Right kidney (tissue), 1 donor: ENCODE measurements around the gene GABRA5.
"Not testable (repeated sequence)": the region's sequence is repeated elsewhere in the genome, so short reads cannot be mapped to it uniquely, and the experiment has no call there.

Experiments
- DNase-seq: peaks from one replicate; pipeline ENCODE4 v3.0.0-alpha.2; 2016

Gene GABRA5

DNA sequence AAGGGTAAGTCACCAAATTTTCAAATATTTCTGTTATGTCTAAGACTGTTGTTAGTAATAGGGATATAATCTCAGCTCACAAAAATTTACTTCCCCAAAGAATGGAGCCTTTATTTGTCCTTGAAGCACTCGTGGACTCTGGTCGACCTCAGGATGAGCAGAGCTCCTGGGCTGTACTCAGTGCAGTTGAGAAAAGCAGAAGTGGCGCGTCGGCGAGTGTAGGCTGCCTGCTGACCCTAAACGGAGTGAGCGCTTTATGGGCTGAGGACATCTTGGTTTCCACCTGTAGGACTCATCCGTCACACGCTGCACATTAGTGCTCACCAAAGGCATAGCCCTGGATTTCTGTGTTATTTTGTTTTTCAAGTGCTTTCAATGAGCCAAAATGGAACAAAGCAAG, 11.0 kb downstream of the GABRA5 start:
- no peak for DNase-seq

DNA sequence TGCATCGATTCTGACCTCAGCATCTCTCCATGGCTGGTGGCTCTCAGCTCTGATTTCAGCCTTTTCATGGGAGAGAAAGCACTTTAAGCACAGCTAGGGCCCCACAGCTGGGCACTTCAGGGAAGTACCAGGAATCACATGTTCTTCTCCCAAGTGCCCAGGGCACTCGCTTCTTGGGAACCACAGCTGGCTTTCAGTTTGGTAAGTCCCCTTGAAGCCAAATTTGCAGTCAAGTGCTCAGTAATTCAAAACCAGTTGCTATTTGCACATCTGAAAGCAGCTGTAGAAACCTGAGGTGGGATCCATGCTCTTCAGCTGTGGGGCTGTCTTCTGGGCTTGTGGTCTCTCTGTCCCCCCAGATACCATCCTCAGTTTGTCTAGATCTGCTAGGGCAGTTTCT, 12.8 kb downstream of the GABRA5 start:
- no peak for DNase-seq

DNA sequence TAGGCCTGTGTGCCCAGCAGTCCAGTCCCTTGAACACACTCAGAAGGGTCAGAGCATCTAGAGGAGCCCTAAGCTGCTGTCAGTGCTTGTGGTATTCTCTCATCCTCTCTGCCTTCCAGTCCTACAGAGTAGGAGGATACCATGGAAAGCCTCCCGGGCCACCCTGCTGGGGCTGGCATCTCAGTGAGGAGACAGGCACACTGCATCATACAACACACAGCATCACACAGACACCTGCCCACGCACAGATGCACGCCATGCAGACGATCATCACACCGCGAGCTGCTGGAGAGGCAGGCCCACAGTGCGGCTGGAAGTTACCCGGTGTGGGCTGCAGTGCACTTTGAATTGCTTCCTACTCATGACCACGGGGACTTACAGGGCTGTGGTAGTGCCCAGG, 15.2 kb downstream of the GABRA5 start:
- DNase-seq, result no peak

DNA sequence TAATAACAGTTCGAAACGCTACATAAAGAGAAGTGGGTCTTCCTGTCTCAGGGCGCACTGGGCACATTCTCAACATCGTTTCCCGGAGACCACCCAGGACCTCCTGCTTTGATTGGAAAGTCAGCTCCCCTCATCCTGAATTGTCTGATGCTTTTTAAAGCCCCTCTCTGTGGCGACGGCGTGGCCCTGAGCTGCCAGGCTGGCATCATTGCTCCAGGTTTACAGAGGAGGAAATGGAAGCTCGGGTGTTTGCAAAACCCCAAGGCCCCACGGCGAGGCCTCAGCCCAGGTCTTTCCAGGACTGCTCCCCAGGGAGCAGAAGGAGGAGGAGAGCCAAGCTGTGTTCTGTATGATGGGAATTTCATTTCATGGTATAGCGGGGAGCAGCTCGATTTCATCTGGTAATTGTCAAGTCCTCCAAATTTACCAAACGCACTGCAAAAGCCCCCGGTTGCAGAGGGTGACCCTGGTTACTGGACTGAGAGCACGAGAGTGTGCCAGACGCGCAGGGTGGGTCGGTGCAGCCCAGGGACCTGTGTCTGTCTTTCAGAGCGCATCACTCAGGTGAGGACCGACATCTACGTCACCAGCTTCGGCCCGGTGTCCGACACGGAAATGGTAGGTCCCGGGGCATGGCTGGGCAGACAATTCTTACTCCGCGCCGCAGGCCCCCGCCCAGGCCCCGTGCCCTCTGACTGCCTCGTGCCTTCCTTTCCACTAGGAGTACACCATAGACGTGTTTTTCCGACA, 15.9 kb downstream of the GABRA5 start:
- DNase-seq, result no peak

DNA sequence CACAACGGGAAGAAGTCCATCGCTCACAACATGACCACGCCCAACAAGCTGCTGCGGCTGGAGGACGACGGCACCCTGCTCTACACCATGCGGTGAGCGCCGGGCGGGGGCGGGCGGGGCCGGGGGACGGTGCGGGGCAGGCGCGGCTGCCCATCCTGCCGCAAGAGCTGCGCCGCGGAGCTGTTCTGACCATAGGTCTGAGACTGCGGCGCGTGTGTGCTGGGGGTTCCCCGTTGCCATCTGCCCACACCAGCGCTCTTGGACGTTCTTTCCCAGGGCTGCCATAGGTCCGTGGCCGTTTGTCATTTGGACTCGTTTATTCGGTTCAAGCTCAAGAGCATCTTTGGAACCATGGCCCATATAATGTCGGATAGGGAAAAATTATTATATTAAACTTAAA, 16.6 kb downstream of the GABRA5 start:
- DNase-seq, result no peak

DNA sequence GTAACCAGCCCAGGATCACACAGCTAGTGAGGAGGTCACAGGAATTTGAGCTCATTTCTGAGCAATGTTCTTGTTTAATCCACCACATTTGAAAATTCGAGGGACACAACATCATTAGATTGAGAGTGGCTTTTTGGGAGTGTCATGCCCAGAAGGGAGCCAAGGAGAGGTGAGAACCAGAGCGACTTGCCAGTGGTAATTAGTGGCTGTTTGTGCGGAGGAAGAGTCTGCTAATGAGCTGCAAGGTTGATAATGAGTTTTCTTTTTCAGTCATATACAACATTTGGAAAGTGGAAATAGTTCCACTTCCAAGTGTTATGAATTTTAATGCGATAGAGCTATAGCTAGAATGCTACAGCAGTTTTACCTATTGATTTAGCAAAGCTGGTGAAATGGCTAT, 19.7 kb downstream of the GABRA5 start:
- DNase-seq, result no peak

DNA sequence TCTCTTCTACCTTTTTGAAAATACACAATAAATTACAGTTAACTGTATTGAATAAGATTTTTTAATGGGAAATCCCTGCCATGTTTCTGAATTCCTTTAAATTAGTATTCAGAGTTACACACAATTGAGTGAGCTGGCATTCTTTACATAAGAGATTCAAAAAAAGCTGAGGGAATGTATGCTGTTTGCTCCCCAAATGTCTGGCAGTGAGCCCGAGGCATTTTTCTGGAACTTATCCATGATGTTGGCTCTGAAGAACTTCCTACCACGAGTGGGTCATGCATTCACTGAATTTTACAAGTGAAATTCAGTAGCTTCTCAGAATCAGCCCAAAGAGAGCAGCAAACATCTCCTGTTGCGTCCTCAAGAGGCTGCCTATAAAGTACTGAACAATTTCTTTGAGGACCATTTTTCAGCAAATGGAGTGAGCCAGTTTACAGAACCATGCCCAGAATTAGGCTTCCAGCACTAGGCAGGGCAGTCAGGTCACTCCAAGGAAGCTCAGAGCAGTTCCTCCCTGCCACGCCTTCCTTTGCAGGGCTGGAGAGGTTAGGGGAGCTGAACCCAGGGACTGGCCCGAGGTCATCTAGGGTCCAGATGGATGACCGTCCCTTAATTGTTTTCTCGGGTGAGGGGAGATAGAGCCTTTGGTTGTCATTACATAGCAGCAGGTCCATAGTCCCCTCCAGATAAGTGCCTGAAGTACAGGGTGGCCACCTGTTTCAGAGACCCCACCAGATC, 21.2 kb downstream of the GABRA5 start:
- no peak for DNase-seq

DNA sequence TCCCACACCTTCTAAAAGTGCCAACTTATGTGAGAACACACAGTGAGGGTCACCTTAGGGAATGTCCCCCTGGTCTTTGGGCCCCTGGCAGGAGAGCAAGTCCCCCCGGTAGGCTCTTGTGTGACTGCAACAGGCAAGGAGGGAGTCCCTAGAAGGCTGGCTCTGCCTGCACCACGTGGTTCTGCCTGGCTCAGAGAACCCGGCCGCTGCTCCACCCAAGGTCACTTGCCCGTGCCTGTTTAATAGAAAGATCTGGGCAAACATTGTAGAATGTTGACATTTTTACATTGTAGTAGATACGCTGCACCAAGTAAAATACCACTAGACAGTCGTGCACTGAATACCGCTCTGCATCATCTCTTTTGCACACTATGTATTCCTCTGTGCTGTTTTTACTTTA, 21.9 kb downstream of the GABRA5 start:
- DNase-seq, result no peak

DNA sequence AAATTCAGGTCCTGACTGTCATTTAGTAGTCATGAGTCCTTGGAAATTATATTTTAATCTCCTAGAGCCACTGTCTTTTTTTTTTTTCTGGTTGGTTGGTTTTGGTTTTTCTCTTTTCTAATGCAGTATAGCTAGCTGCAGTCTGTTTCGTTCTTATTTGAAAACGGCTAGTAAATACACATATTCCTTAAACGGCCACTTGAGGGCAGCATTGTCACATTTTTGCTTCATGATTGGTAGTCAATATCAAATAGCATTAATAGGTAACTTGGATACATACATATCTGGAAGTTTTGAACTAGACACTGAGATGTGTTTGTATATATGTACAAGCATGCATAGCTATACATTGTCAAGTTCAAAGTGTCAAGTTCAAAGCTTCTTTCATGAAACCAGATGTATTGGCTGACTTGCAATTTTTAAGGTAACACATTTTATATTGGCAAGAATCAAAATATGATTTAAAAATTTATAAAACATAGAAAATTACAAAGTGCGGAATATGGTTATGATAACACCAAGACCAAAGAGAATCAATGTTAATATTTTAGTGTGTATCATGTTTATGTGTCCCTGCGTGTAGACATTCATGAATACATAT, 22.5 kb downstream of the GABRA5 start:
- no peak for DNase-seq

DNA sequence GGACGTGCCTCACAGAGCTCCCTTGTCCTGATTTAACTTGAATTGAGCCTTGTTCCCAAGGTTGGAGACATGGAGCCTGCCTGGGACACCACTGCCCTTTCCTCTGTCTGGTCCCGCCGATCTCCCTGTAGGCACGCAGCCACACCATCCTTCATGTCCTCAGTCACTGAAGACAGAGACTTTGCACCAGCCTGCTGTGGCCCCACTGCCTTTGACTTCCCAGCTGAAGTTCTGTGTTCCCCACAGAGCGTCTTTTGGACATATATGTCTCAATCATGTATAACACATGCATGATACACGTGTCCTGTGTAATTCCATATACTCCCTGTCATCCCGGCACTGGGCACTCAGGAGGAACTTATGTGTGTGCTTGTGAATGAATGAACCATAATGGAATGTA, 23.6 kb downstream of the GABRA5 start:
- no peak for DNase-seq

DNA sequence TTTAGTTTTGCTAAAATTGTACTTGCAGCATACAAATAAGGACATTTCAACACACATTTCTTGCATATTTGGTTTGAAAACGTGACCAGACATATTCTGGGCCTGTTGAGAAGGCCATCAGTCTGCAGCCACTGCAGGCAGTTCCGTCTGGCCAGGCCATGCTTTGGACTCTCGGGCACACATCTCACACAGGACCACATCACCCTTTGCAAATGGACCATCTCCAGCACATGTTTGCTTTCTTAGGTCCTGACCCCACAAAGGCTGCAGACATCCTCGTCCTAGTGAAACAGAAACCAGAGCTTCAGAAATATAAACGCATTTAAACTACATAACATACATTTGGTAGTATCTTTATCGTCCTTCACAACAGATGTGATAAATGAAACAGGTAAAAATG, 24.1 kb downstream of the GABRA5 start:
- no peak for DNase-seq

DNA sequence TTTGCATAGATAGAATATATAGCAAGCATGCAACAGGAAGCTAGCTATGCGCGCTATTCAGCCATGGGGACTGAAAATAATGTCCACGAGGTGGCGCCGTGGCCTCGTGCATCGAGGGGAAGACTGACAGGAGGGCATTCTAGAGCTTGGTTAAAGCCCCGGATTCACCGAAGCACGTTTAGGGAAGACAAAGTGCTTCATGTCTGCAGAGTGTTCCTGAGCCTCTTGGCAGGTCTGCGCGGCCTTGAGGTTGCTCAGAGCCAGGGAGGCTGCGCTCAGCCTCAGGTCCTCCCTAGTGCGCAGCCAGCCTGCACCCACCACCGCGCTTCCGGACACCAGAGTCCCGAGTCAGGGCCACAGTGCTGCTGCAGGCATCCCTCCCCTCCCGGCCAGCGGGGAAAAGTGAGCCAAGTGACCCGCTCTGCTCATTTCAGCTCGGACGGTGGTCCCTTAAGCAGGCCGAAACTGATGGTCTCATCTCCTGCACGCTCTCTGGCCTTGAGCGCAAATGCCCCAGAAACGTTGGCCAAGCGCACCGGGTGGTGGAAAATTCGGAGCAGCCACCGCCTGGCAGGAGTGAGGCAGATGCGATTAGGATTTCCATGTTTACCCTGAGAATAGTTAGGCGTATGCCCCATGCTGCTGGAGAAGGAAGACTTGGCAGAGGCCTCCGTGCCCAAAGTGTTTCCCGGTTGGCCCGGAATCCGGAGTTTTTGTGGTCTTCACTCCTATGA, 24.8 kb downstream of the GABRA5 start:
- DNase-seq, result peak; percentile 79

DNA sequence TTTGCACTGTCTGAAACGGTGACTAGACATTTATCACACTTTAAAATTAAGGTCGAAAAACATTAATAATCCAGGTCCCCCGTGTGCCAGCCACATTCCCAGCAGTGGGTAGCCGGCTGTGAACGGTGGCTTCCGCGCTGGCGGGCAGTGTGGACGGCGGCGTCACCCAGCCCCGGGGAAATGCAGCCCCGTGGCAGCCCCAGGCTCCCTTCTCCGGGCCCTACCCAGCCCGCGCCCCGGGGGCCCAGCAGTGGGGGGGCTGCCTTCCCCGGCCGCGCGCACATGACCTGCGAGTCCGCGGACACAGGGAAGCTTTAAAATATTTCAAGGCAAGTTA, 25.3 kb downstream of the GABRA5 start:
- no peak for DNase-seq

DNA sequence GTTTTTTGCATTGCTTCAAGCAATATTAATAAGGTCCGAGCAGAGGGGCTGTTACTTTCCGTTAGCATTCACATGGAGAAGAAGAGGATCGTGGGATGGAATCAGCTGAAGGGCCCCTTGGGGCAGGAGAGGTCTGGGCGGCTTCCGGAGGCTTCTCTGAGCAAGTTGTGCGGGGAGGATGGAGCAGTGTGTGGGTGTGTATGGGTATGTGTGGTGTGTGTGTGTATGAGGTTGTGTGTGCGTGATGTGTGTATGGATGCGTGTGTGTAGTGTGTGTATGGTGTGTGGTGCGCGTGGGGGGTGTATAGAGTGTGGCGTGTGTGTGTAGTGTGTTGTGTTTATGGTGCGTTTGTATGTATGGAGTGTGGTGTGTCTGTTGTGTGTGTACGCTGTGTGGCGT, 25.8 kb downstream of the GABRA5 start:
- no peak for DNase-seq

DNA sequence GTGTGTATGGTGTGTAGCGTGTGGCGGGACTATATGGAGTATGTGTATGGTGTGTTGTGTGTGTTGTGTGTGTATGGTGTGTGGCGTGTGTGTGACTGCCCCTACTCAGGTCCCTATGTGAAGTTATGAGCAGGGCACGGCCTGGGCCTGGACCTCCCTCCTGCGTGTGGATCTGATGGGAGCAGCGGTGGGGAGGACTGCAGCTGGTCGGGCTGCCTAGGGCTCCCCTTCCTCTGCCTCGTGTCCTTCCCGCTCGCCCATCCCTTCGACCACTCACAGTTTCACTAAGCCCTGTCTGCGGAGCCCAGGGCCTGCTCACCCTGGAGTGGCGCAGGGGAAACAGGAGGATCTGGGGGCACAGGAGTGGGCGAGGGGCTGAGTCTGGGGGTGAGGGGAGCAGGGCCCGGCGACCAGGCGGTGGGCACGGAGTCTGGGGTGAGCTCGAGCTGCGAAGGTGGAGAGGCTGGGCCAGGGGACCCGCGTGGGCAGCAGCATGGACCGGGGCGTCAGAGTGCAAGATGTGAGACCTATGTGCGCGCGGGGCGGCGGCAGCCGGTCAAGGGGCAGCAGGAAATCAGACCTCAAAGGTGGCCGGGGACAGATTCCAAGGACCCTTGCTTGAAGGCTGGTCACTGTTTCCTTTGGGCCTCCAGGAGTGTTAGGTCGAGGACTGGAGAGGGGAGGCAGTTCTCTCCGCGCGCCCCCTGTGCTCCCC, 26.6 kb downstream of the GABRA5 start:
- no peak for DNase-seq

DNA sequence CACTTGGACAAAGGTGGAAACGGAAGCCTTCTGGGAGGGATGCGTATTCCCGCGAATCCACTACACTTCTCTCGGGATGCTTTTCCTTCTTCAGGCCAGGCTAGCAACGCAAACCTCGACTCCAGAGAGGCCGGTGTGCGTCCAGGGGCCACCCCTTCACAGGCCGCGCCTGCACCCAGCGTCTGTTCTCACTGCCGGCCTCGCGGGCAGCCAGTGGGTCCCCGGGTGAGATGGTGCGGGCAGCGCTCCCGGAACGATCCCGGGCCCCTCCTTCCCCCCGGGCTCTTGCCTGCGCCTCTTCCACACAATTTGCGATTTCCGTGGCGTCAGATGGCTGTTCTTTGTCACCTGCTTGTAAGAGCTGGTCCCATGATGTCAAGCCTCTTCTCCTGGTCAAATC, 27.3 kb downstream of the GABRA5 start:
- no peak for DNase-seq

DNA sequence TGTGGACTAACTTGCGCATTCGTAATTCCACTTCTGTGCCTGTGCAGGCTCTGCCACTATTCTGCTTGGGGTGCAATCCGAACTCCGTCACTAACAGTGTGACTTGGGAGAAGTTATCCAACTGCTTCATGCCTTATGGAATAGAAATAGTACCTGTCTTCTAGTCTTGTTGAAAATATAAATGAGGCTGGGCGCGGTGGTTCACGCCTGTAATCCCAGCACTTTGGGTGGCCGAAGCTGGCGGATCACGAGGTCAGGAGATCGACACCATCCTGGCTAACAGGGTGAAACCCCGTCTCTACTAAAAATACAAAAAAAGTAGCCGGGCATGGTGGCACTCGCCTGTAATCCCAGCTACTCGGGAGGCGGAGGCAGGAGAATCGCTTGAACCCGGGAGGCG, 28.5 kb downstream of the GABRA5 start:
- not testable (repeated sequence) for DNase-seq

DNA sequence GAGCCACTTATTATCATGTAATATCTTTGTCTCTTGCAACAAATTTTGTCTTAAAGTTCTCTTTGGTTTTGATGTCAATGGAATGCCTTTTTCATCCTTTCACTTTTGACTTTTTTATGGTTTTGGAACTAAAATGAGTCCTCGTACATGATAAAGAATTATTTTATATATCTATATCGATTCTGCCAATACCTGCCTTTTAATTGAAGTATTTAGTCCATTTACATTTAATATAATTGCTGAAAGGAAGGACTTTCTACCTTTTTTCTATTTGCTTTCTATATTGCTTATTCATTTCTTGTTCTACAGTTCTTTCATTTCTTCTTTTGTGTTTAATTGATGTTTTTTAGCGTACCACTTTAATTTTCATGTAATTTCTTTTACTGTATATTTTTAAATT, 32.8 kb downstream of the GABRA5 start:
- DNase-seq, result no peak

DNA sequence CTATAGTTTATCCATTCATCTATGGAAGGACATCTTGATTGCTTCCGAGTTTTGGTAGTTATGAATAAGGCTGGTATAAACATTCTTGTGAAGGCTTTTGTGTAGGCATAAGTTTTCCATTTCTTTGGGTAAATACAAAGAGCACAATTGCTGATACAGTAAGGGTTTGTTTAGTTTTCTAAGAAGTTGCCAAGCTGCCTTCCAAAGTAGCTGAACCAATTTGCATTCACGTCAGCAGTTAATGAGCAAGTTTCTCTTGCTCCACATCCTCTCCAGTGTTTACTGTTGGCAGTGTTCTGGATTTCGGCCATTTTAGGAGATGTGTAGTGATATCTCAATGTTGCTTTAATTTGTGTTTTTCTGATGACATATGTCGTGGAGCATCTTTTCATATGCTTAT, 34.2 kb downstream of the GABRA5 start:
- DNase-seq, result no peak

DNA sequence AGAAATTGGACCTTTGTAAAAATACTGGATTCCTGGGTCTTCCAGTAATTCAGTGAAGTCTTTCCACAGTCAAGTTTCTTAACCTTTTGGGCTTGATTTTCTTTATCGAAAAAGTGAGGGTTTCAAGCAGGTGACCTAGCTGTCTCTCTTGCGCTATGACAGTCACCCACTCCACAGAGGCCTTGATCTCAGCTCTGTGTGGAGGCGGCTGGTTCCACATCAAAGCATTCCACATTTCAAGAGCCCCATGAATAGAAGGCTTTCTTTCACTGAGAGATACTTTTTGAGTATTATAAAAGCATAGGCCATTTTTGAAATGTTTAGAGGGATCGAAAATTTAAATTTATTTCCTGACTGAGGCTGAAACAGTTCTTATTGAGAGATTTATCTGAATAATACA, 43.9 kb downstream of the GABRA5 start:
- no peak for DNase-seq

DNA sequence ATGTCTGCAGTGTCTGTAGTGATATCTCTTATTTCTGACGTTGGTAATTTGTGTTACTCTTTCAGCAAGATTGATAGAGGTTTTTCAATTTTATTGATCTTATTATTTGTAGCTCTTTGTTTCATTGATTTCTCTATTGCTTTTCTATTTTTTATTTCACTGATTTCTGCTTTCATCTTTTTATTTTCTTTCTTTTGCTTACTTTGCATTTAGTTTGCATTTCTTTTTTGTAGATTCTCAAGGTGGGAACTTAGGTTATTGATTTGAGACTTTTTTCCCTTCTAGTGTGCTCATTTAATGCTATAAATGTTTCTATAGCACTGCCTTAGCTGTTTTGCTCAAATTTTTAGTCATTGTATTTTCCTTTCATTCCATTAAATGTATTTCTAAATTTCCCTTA, 54.6 kb downstream of the GABRA5 start:
- DNase-seq, result no peak

DNA sequence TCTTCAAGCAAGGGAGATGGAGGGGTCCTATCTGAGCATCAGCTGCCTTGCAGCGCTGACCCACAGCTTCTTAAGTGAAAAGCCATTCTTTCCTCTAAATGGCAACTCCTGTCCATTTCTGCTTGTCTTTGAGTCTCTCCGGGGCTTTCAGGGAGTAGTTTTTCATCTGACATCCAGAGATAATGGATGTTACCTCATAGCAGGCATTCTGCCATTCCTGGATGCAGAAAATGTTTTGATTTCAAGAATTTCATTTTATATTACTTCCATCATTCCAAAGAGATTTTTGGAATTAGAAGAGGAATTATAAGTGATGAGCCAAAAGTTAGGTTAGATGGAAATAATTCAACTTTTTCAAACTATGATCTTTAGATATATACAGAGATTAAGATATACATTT, 59.2 kb downstream of the GABRA5 start:
- DNase-seq, result no peak

DNA sequence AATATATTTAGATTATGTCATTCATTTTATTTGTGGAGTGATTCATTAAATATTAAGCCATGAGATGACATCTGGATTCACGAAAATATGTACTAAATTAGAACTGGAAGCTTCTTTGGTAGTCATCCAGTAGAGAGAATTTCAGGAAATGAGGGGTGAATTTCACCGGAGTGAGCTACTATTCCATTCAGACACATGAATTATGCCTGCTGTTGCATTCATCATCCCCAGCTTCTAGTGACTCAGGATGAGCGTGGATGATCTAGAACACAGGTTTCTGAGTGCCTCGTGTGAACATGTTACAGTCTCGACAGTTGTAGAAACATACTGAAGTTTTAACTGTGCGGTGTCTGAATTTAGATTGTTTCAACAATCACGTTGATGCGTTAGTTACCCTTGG, 61.2 kb downstream of the GABRA5 start:
- no peak for DNase-seq
